ENCODE measurements around the gene PLA2G2D.

PLA2G2D gene

GRCh38 chr1:20160034-20160433 lies 40.7 kb upstream of the PLA2G2D start:
- no peak for DNase-seq (ENCODE audit: low read depth)
- no peak for TF ChIP-seq CTCF (conservative IDR thresholded peaks at IDR 0.05; ENCODE audit: low read length)
- no peak overlapping the region for H3K4me3 ChIP-seq (ENCODE audit: low read length)

- no peak for TF ChIP-seq CTCF (conservative IDR thresholded peaks at IDR 0.05; ENCODE audit: low read length)
- DNase-seq (ENCODE audit: low read depth) = no peak
- no peak overlapping the region for H3K4me3 ChIP-seq (ENCODE audit: low read length)
These were observed 39.2 kb upstream of the PLA2G2D start for GRCh38 chr1:20158358-20159070.

GRCh38 chr1:20154301-20154831 lies 35.0 kb upstream of the PLA2G2D start:
- TF ChIP-seq CTCF (conservative IDR thresholded peaks at IDR 0.05; ENCODE audit: low read length) = no peak
- no peak for DNase-seq (ENCODE audit: low read depth)
- H3K4me3 ChIP-seq (ENCODE audit: low read length) = no peak overlapping the region

- no peak overlapping the region for H3K4me3 ChIP-seq (ENCODE audit: low read length)
- no peak for TF ChIP-seq CTCF (conservative IDR thresholded peaks at IDR 0.05; ENCODE audit: low read length)
- peak; percentile 63 for DNase-seq (ENCODE audit: low read depth)
These were observed 33.7 kb upstream of the PLA2G2D start for GRCh38 chr1:20153000-20153418.

GRCh38 chr1:20152599-20152930 lies 33.2 kb upstream of the PLA2G2D start:
- DNase-seq (ENCODE audit: low read depth) = no peak
- H3K4me3 ChIP-seq (ENCODE audit: low read length) = no peak overlapping the region
- TF ChIP-seq CTCF (conservative IDR thresholded peaks at IDR 0.05; ENCODE audit: low read length) = no peak

GRCh38 chr1:20151906-20152598 lies 32.7 kb upstream of the PLA2G2D start:
- peak overlapping the region; percentile 56 for H3K4me3 ChIP-seq (ENCODE audit: low read length)
- peak; percentile 71 for DNase-seq (ENCODE audit: low read depth)
- peak; percentile 84 for TF ChIP-seq CTCF (conservative IDR thresholded peaks at IDR 0.05; ENCODE audit: low read length)

GRCh38 chr1:20150969-20151368 lies 31.6 kb upstream of the PLA2G2D start:
- DNase-seq (ENCODE audit: low read depth) = no peak
- no peak for TF ChIP-seq CTCF (conservative IDR thresholded peaks at IDR 0.05; ENCODE audit: low read length)
- no peak overlapping the region for H3K4me3 ChIP-seq (ENCODE audit: low read length)
